ENCODE results near the gene TGFB2. TPM values are rescaled to one million over a fixed set of nuclear protein-coding genes. Genes with fewer than 3 reads are reported as not detected.

Gene TGFB2
- total RNA-seq, 4 donors from 2014 or later, result 0.56 to 2.3 (median 0.86) TPM

DNA sequence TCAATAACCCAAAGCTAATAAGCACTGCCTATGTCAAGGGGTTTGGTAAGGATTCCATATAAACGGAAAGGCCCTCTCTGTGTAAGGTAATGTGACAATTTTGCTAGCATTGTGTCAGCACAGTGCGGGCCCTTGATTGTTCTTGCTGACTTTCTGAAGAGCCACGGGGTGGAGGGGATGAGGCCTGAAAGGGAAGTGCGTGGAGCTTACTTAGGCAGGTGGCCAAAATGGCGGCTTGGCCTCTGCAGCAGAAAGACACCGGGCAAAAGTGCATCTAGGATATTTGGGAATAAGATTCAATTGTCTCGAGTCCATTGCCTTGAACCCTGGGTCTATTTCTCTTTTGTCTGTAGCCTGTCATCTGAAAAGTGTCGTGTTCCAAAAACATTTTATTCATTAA is 114.3 kb downstream of the TGFB2 start:
- Histone ChIP-seq H3K27ac (peak overlapping the region; percentile 72 to 90 (median 84)), H3K36me3 (no peaks in the 10 kb centered on the region), H3K9me3 (no peaks in the 10 kb centered on the region), H3K4me3 (no peak overlapping the region), H3K4me1 (peaks cover 50 to 53% of the 10 kb centered on the region in 2 donors), H3K27me3 (no peaks in the 10 kb centered on the region)
- DNase-seq (no peak), ATAC-seq (no peak)
- TF ChIP-seq, protein P1, sequence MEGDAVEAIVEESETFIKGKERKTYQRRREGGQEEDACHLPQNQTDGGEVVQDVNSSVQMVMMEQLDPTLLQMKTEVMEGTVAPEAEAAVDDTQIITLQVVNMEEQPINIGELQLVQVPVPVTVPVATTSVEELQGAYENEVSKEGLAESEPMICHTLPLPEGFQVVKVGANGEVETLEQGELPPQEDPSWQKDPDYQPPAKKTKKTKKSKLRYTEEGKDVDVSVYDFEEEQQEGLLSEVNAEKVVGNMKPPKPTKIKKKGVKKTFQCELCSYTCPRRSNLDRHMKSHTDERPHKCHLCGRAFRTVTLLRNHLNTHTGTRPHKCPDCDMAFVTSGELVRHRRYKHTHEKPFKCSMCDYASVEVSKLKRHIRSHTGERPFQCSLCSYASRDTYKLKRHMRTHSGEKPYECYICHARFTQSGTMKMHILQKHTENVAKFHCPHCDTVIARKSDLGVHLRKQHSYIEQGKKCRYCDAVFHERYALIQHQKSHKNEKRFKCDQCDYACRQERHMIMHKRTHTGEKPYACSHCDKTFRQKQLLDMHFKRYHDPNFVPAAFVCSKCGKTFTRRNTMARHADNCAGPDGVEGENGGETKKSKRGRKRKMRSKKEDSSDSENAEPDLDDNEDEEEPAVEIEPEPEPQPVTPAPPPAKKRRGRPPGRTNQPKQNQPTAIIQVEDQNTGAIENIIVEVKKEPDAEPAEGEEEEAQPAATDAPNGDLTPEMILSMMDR (IDR thresholded peaks at IDR 0.05 in 4 of 5, conservative IDR thresholded peaks at IDR 0.05 in 1 of 5), result no peak
- TF ChIP-seq POLR2A (IDR thresholded peaks at IDR 0.05), result no peak
- intact Hi-C loops (cut with DNase I; ENCODE audit: low total_unique reads), result no loop called here
- in situ Hi-C loops (cut with MboI; ENCODE audit: low sequenced_read_pairs in 4 of 4), result loop anchor here in 1 of 4 donors (25.0 kb wide), 1 partner anchor 97 kb away; no protein-coding TSS in a partner anchor

GRCh38 chr1:218459878-218460711 is 115.0 kb downstream of the TGFB2 start:
- Histone ChIP-seq H3K4me3 (peak overlapping the region in 1 of 4 donors; percentile 23), H3K4me1 (peaks cover 55 to 57% of the 10 kb centered on the region in 2 donors), H3K9me3 (no peaks in the 10 kb centered on the region), H3K27me3 (no peaks in the 10 kb centered on the region), H3K36me3 (no peaks in the 10 kb centered on the region), H3K27ac (peak overlapping the region; percentile 72 to 90 (median 84))
- TF ChIP-seq POLR2A (IDR thresholded peaks at IDR 0.05), result no peak
- TF ChIP-seq, protein P1 (IDR thresholded peaks at IDR 0.05 in 4 of 5, conservative IDR thresholded peaks at IDR 0.05 in 1 of 5), result no peak
- in situ Hi-C loops (cut with MboI; ENCODE audit: low sequenced_read_pairs in 4 of 4) (loop anchor here in 1 of 4 donors (25.0 kb wide), 1 partner anchor 98 kb away; no protein-coding TSS in a partner anchor), intact Hi-C loops (cut with DNase I; ENCODE audit: low total_unique reads) (loop anchor here (5.0 kb wide), 2 partner anchors 88 to 1643 kb away; no protein-coding TSS in a partner anchor)
- no peak for DNase-seq
- ATAC-seq, result peak; percentile 53 to 74

DNA sequence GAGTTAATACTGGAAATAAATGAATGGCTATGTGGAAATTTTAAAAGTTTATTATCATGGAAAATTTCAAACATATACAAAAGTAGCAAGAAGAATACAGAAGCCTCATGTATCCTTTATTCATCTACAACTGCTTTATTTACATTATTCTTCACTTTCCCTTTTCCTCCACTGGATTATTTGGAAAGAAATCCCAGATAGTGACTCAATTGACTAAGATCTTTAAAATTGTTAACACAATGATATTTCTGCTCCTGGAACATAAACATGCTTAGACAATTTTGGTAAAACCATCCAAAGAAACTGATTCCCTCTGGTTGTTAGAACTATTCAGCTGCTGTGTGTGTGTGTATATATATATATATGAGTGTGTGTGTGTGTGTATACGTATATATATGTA is 116.2 kb downstream of the TGFB2 start:
- no peaks in the 10 kb centered on the region for H3K36me3 ChIP-seq
- peak overlapping the region; percentile 72 to 90 (median 84) for H3K27ac ChIP-seq
- H3K4me1 ChIP-seq, result peaks cover 65 to 67% of the 10 kb centered on the region in 2 donors
- TF ChIP-seq, protein P1 (IDR thresholded peaks at IDR 0.05 in 4 of 5, conservative IDR thresholded peaks at IDR 0.05 in 1 of 5), result no peak
- ATAC-seq (no peak), DNase-seq (no peak)
- H3K9me3 ChIP-seq, result no peaks in the 10 kb centered on the region
- in situ Hi-C loops (cut with MboI; ENCODE audit: low sequenced_read_pairs in 4 of 4) (loop anchor here in 1 of 4 donors (25.0 kb wide), 1 partner anchor 99 kb away; no protein-coding TSS in a partner anchor), intact Hi-C loops (cut with DNase I; ENCODE audit: low total_unique reads) (loop anchor here (5.0 kb wide), 2 partner anchors 89 to 1644 kb away; no protein-coding TSS in a partner anchor)
- no peaks in the 10 kb centered on the region for H3K27me3 ChIP-seq
- H3K4me3 ChIP-seq, result no peak overlapping the region

GRCh38 chr1:218462116-218462515 is 117.0 kb downstream of the TGFB2 start:
- DNase-seq (no peak), ATAC-seq (no peak)
- intact Hi-C loops (cut with DNase I; ENCODE audit: low total_unique reads) (loop anchor here (5.0 kb wide), 2 partner anchors 90 to 1645 kb away; no protein-coding TSS in a partner anchor), in situ Hi-C loops (cut with MboI; ENCODE audit: low sequenced_read_pairs in 4 of 4) (loop anchor here in 1 of 4 donors (25.0 kb wide), 1 partner anchor 100 kb away; no protein-coding TSS in a partner anchor)
- no peaks in the 10 kb centered on the region for H3K36me3 ChIP-seq
- peak overlapping the region; percentile 78 to 90 (median 86) for H3K27ac ChIP-seq
- no peak overlapping the region for H3K4me3 ChIP-seq
- TF ChIP-seq POLR2A (IDR thresholded peaks at IDR 0.05), result no peak
- TF ChIP-seq, protein P1 (IDR thresholded peaks at IDR 0.05 in 4 of 5, conservative IDR thresholded peaks at IDR 0.05 in 1 of 5), result no peak
- peaks cover 71 to 75% of the 10 kb centered on the region in 2 donors for H3K4me1 ChIP-seq
- no peaks in the 10 kb centered on the region for H3K9me3 ChIP-seq
- H3K27me3 ChIP-seq, result no peaks in the 10 kb centered on the region
